ENCODE data around the gene SMARCC1. TPM values are rescaled to one million over a fixed set of nuclear protein-coding genes. Genes with fewer than 3 reads are reported as not detected.
"Not testable (repeated sequence)": the region's sequence is repeated elsewhere in the genome, so short reads cannot be mapped to it uniquely, and the experiment has no call there.

SMARCC1 gene
- total RNA-seq, 2 donors from 2014 or later = 49.9 to 58.7 TPM

- 80% methylated on average over 2 of the region's 2 CpGs for WGBS
- Histone ChIP-seq H3K27ac (no peak overlapping the region), H3K4me3 (no peak overlapping the region), H3K36me3 (no peaks in the 10 kb centered on the region), H3K9me3 (no peaks in the 10 kb centered on the region), H3K27me3 (replicated peaks; ENCODE audit: insufficient read depth) (no peaks in the 10 kb centered on the region), H3K4me1 (replicated peaks) (no peaks in the 10 kb centered on the region)
- TF ChIP-seq POLR2A (IDR thresholded peaks at IDR 0.05) (no peak), CTCF (IDR thresholded peaks at IDR 0.05) (no peak), POLR2AphosphoS5 (IDR thresholded peaks at IDR 0.05) (no peak)
- DNase-seq (ENCODE audit: low spot score) = no peak
- intact Hi-C loops (cut with DNase I) = no loop called here
Observed at GRCh38 chr3:47741925-47742324, 39.8 kb downstream of the SMARCC1 start.

GRCh38 chr3:47732143-47732542 is 49.5 kb downstream of the SMARCC1 start:
- intact Hi-C loops (cut with DNase I) = no loop called here
- 67% methylated on average over 2 of the region's 2 CpGs for WGBS
- TF ChIP-seq CTCF (IDR thresholded peaks at IDR 0.05) = no peak
- TF ChIP-seq POLR2A (IDR thresholded peaks at IDR 0.05) = no peak
- TF ChIP-seq POLR2AphosphoS5 (IDR thresholded peaks at IDR 0.05) = no peak

GRCh38 chr3:47731061-47731460 is 50.6 kb downstream of the SMARCC1 start:
- Histone ChIP-seq H3K27ac (no peak overlapping the region), H3K9me3 (no peaks in the 10 kb centered on the region), H3K27me3 (replicated peaks; ENCODE audit: insufficient read depth) (no peaks in the 10 kb centered on the region), H3K4me3 (no peak overlapping the region), H3K4me1 (replicated peaks) (no peaks in the 10 kb centered on the region), H3K36me3 (peaks cover 0 to 4% of the 10 kb centered on the region in 2 donors)
- TF ChIP-seq POLR2A (IDR thresholded peaks at IDR 0.05) = no peak
- TF ChIP-seq POLR2AphosphoS5 (IDR thresholded peaks at IDR 0.05) = no peak
- no peak for TF ChIP-seq CTCF (IDR thresholded peaks at IDR 0.05)
- intact Hi-C loops (cut with DNase I) = no loop called here
- no peak for DNase-seq (ENCODE audit: low spot score)
- WGBS = 86% methylated on average over 8 of the region's 8 CpGs

More at GRCh38 chr3:47732143-47732542, 49.5 kb downstream of the SMARCC1 start:
- Histone ChIP-seq H3K27ac (no peak overlapping the region), H3K36me3 (peaks cover 0 to 4% of the 10 kb centered on the region in 2 donors), H3K4me3 (no peak overlapping the region), H3K27me3 (replicated peaks; ENCODE audit: insufficient read depth) (no peaks in the 10 kb centered on the region), H3K4me1 (replicated peaks) (no peaks in the 10 kb centered on the region), H3K9me3 (no peaks in the 10 kb centered on the region)
- no peak for DNase-seq (ENCODE audit: low spot score)

- Histone ChIP-seq H3K4me3 (no peak overlapping the region), H3K27me3 (replicated peaks; ENCODE audit: insufficient read depth) (no peaks in the 10 kb centered on the region), H3K27ac (no peak overlapping the region), H3K36me3 (peaks cover 0 to 8% of the 10 kb centered on the region in 2 donors), H3K9me3 (no peaks in the 10 kb centered on the region), H3K4me1 (replicated peaks) (no peaks in the 10 kb centered on the region)
- no peak for TF ChIP-seq POLR2A (IDR thresholded peaks at IDR 0.05)
- TF ChIP-seq POLR2AphosphoS5 (IDR thresholded peaks at IDR 0.05) = no peak
- TF ChIP-seq CTCF (IDR thresholded peaks at IDR 0.05) = no peak
- intact Hi-C loops (cut with DNase I) = no loop called here
- 70% methylated on average over 2 of the region's 2 CpGs for WGBS
- no peak for DNase-seq (ENCODE audit: low spot score)
Observed at GRCh38 chr3:47722859-47723258, 58.8 kb downstream of the SMARCC1 start.

- H3K4me3 ChIP-seq; DNase-seq (ENCODE audit: low spot score); H3K9me3 ChIP-seq; H3K36me3 ChIP-seq; H3K27me3 ChIP-seq (replicated peaks; ENCODE audit: insufficient read depth); H3K4me1 ChIP-seq (replicated peaks); intact Hi-C loops (cut with DNase I); H3K27ac ChIP-seq: not testable (repeated sequence)
- WGBS = 93% methylated on average over 4 of the region's 4 CpGs
Observed at GRCh38 chr3:47717448-47717847, 64.2 kb downstream of the SMARCC1 start.
